ENCODE data around the gene CHCHD10.

DNA sequence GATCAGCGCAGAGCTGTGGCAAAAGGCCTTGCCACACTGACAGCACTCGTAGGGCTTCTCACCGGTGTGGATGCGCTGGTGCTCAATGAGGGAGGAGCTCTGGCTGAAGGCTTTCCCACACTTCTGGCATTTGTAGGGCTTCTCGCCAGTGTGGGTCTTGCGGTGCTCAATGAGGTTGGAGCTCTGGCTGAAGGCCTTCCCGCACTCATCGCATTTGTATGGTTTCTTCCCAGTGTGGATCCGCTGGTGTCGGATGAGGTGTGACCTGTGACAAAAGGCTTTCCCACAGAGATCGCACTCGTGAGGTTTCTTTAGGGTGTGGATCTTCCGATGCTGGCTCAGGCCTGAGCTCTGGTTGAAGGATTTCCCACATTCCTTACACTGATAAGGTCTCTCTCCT is 23.8 kb downstream of the CHCHD10 start:
- TF ChIP-seq, protein P1, sequence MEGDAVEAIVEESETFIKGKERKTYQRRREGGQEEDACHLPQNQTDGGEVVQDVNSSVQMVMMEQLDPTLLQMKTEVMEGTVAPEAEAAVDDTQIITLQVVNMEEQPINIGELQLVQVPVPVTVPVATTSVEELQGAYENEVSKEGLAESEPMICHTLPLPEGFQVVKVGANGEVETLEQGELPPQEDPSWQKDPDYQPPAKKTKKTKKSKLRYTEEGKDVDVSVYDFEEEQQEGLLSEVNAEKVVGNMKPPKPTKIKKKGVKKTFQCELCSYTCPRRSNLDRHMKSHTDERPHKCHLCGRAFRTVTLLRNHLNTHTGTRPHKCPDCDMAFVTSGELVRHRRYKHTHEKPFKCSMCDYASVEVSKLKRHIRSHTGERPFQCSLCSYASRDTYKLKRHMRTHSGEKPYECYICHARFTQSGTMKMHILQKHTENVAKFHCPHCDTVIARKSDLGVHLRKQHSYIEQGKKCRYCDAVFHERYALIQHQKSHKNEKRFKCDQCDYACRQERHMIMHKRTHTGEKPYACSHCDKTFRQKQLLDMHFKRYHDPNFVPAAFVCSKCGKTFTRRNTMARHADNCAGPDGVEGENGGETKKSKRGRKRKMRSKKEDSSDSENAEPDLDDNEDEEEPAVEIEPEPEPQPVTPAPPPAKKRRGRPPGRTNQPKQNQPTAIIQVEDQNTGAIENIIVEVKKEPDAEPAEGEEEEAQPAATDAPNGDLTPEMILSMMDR (IDR thresholded peaks at IDR 0.05; ENCODE audit: low read depth, low read length, missing input control): no peak
- TF ChIP-seq RAD21 (IDR thresholded peaks at IDR 0.05) (no peak), GABPA (IDR thresholded peaks at IDR 0.05 in 1 of 2, conservative IDR thresholded peaks at IDR 0.05 in 1 of 2) (no peak), ATF3 (IDR thresholded peaks at IDR 0.05) (no peak), YY1 (IDR thresholded peaks at IDR 0.05) (no peak), FOXA1 (IDR thresholded peaks at IDR 0.05) (no peak), EGR1 (IDR thresholded peaks at IDR 0.05; ENCODE audit: low read depth in 2 of 2) (no peak), NR2F2 (IDR thresholded peaks at IDR 0.05) (no peak), TAF1 (conservative IDR thresholded peaks at IDR 0.05) (no peak), SP1 (IDR thresholded peaks at IDR 0.05) (no peak), RXRA (IDR thresholded peaks at IDR 0.05) (no peak)
- TF ChIP-seq, protein P2, sequence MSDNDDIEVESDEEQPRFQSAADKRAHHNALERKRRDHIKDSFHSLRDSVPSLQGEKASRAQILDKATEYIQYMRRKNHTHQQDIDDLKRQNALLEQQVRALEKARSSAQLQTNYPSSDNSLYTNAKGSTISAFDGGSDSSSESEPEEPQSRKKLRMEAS (IDR thresholded peaks at IDR 0.05): no peak
- TF ChIP-seq, protein P3, sequence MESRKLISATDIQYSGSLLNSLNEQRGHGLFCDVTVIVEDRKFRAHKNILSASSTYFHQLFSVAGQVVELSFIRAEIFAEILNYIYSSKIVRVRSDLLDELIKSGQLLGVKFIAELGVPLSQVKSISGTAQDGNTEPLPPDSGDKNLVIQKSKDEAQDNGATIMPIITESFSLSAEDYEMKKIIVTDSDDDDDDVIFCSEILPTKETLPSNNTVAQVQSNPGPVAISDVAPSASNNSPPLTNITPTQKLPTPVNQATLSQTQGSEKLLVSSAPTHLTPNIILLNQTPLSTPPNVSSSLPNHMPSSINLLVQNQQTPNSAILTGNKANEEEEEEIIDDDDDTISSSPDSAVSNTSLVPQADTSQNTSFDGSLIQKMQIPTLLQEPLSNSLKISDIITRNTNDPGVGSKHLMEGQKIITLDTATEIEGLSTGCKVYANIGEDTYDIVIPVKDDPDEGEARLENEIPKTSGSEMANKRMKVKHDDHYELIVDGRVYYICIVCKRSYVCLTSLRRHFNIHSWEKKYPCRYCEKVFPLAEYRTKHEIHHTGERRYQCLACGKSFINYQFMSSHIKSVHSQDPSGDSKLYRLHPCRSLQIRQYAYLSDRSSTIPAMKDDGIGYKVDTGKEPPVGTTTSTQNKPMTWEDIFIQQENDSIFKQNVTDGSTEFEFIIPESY (IDR thresholded peaks at IDR 0.05): no peak
- TF ChIP-seq, protein P4, sequence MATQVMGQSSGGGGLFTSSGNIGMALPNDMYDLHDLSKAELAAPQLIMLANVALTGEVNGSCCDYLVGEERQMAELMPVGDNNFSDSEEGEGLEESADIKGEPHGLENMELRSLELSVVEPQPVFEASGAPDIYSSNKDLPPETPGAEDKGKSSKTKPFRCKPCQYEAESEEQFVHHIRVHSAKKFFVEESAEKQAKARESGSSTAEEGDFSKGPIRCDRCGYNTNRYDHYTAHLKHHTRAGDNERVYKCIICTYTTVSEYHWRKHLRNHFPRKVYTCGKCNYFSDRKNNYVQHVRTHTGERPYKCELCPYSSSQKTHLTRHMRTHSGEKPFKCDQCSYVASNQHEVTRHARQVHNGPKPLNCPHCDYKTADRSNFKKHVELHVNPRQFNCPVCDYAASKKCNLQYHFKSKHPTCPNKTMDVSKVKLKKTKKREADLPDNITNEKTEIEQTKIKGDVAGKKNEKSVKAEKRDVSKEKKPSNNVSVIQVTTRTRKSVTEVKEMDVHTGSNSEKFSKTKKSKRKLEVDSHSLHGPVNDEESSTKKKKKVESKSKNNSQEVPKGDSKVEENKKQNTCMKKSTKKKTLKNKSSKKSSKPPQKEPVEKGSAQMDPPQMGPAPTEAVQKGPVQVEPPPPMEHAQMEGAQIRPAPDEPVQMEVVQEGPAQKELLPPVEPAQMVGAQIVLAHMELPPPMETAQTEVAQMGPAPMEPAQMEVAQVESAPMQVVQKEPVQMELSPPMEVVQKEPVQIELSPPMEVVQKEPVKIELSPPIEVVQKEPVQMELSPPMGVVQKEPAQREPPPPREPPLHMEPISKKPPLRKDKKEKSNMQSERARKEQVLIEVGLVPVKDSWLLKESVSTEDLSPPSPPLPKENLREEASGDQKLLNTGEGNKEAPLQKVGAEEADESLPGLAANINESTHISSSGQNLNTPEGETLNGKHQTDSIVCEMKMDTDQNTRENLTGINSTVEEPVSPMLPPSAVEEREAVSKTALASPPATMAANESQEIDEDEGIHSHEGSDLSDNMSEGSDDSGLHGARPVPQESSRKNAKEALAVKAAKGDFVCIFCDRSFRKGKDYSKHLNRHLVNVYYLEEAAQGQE (IDR thresholded peaks at IDR 0.05): no peak
